IMR-90 (cell line): Measurements from ENCODE around the gene KLC3. TPM values are rescaled to one million over a fixed set of nuclear protein-coding genes. Genes with fewer than 3 reads are reported as not detected.

Experiments used
- ATAC-seq: fragments of 200-7000 bp; cut with Tn5 transposase; 2 replicates; pipeline ENCODE4 v1.9.1; 2020; ENCODE audit warnings: low read depth, mild to moderate bottlenecking, moderate library complexity
- BruUV-seq: library from RNA; stranded (reverse); fragments of 400-500 nt; replicated peaks from 2 replicates; lab custom pipeline; 2021; lab: Mats Ljungman, UMichigan
- CTCF ChIA-PET: fragments of 300-600 bp; formaldehyde crosslinking; extraction: SDS; loops from one replicate; lab custom pipeline; 2021; ENCODE audit warnings: antibody characterized with exemption; lab: Yijun Ruan, JAX
- POLR2A ChIA-PET: fragments of 300-600 bp; sonication (Branson Sonifier 250); formaldehyde crosslinking; loops from one replicate; lab custom pipeline; 2022; ENCODE audit warnings: antibody characterized with exemption; ENCODE audit not compliant: unreplicated experiment; lab: Charles Lee
- DNase-seq: peaks from one replicate; pipeline ENCODE4 v3.0.0; 2013
- H2AFZ ChIP-seq: replicated peaks from 2 replicates; pipeline ENCODE3; 2013; ENCODE audit warnings: low read length, mild to moderate bottlenecking; ENCODE audit not compliant: poor library complexity
- H2AK5ac ChIP-seq: 2 replicates; pipeline ENCODE4 v1.6.1; 2013; ENCODE audit warnings: low read depth, low read length, inconsistent platforms
- H2AK9ac ChIP-seq: replicated peaks from 2 replicates; pipeline ENCODE3; 2013; ENCODE audit warnings: mild to moderate bottlenecking, low read depth, low read length, moderate library complexity; ENCODE audit not compliant: poor library complexity
- H2BK120ac ChIP-seq: 2 replicates; pipeline ENCODE4 v1.6.1; 2013; ENCODE audit warnings: low read depth, low read length, inconsistent platforms
- H2BK15ac ChIP-seq: 3 replicates; pipeline ENCODE4 v1.6.1; 2013; ENCODE audit warnings: low read depth, low read length, inconsistent platforms
- H2BK20ac ChIP-seq: 2 replicates; pipeline ENCODE4 v1.6.1; 2013; ENCODE audit warnings: low read depth, mild to moderate bottlenecking, inconsistent platforms, low read length, moderate library complexity
- H2BK5ac ChIP-seq: 2 replicates; pipeline ENCODE4 v1.6.1; 2013; ENCODE audit warnings: mild to moderate bottlenecking, low read depth, low read length, inconsistent platforms; ENCODE audit not compliant: poor library complexity, severe bottlenecking
- H3K14ac ChIP-seq: replicated peaks from 2 replicates; pipeline ENCODE4 v1.6.1; 2013; ENCODE audit warnings: low read depth, low read length, inconsistent platforms
- H3K18ac ChIP-seq: 2 replicates; pipeline ENCODE4 v1.6.1; 2013; ENCODE audit warnings: low read depth, low read length, control low read depth
- H3K23ac ChIP-seq: 2 replicates; pipeline ENCODE4 v1.6.1; 2013; ENCODE audit warnings: low read depth, low read length, inconsistent platforms
- H3K27ac ChIP-seq: 2 replicates; pipeline ENCODE4 v1.5.1; 2013; ENCODE audit warnings: mild to moderate bottlenecking, control low read depth, low read length; ENCODE audit not compliant: insufficient read depth
- H3K27me3 ChIP-seq: 2 replicates; pipeline ENCODE4 v1.6.1; 2013; ENCODE audit warnings: low read length; ENCODE audit not compliant: control insufficient read depth, insufficient read depth
- H3K36me3 ChIP-seq: 2 replicates; pipeline ENCODE4 v1.6.1; 2013; ENCODE audit warnings: low read length, mixed read lengths; ENCODE audit not compliant: control insufficient read depth, insufficient read depth
- H3K4ac ChIP-seq: 2 replicates; pipeline ENCODE4 v1.6.1; 2013; ENCODE audit warnings: low read depth, low read length, inconsistent platforms
- H3K4me1 ChIP-seq: 2 replicates; pipeline ENCODE4 v1.6.1; 2013; ENCODE audit warnings: low read length, mixed read lengths; ENCODE audit not compliant: control insufficient read depth, insufficient read depth
- H3K4me2 ChIP-seq: 2 replicates; pipeline ENCODE4 v1.6.1; 2013; ENCODE audit warnings: low read depth, mild to moderate bottlenecking, control low read depth, low read length, moderate library complexity
- H3K4me3 ChIP-seq: 2 replicates; pipeline ENCODE4 v1.5.1; 2013; ENCODE audit warnings: low read depth, mild to moderate bottlenecking, control low read depth, low read length, moderate library complexity; ENCODE audit not compliant: insufficient read depth
- H3K56ac ChIP-seq: 2 replicates; pipeline ENCODE4 v1.6.1; 2013; ENCODE audit warnings: low read length, inconsistent platforms; ENCODE audit not compliant: insufficient read depth; ENCODE audit errors: extremely low read depth
- H3K79me1 ChIP-seq, 2 experiments: 2 replicates each; pipeline ENCODE4 v1.6.1; 2013; ENCODE audit warnings: low read length in 2 of 2, inconsistent platforms in 1 of 2, low read depth in 1 of 2
- H3K9ac ChIP-seq: 2 replicates; pipeline ENCODE4 v1.6.1; 2013; ENCODE audit warnings: low read depth, low read length, control low read depth
- H3K9me1 ChIP-seq: 2 replicates; pipeline ENCODE4 v1.6.1; 2013; ENCODE audit warnings: low read length, inconsistent platforms; ENCODE audit not compliant: insufficient read depth
- H3K9me3 ChIP-seq: 2 replicates; pipeline ENCODE4 v1.6.1; 2013; ENCODE audit warnings: low read length; ENCODE audit not compliant: control insufficient read depth, insufficient read depth
- H4K20me1 ChIP-seq: 2 replicates; pipeline ENCODE4 v1.6.1; 2013; ENCODE audit warnings: low read length, inconsistent platforms; ENCODE audit not compliant: insufficient read depth
- H4K5ac ChIP-seq: 2 replicates; pipeline ENCODE4 v1.6.1; 2013; ENCODE audit warnings: mild to moderate bottlenecking, low read depth, low read length, control low read depth
- H4K8ac ChIP-seq, 2 experiments: 2 replicates each; pipeline ENCODE4 v1.6.1; 2013; ENCODE audit warnings: low read depth in 2 of 2, low read length in 2 of 2, control low read depth in 1 of 2, inconsistent platforms in 1 of 2
- H4K91ac ChIP-seq: 2 replicates; pipeline ENCODE4 v1.6.1; 2013; ENCODE audit warnings: low read depth, low read length, inconsistent platforms; ENCODE audit not compliant: insufficient read depth
- BHLHE40 ChIP-seq: fragments of 150-350 bp; IDR thresholded peaks from 2 replicates; pipeline ENCODE4 v1.6.1; 2016; ENCODE audit warnings: mild to moderate bottlenecking, low read depth, low read length
- CEBPB ChIP-seq: IDR thresholded peaks from 2 replicates; pipeline ENCODE4 v1.6.1; 2012; ENCODE audit warnings: low read depth, low read length, improper control_type of control experiment
- CHD1 ChIP-seq: IDR thresholded peaks from 2 replicates; pipeline ENCODE4 v1.6.1; 2012; ENCODE audit warnings: low read depth, low read length, improper control_type of control experiment
- FOS ChIP-seq: fragments of 150-350 bp; IDR thresholded peaks from 2 replicates; pipeline ENCODE4 v1.6.1; 2016; ENCODE audit warnings: low read depth, low read length
- MAFK ChIP-seq: IDR thresholded peaks from 2 replicates; pipeline ENCODE4 v1.6.1; 2012; ENCODE audit warnings: low read depth, low read length, improper control_type of control experiment
- MAZ ChIP-seq: IDR thresholded peaks from 2 replicates; pipeline ENCODE4 v1.6.1; 2012; ENCODE audit warnings: low read depth, mild to moderate bottlenecking, low read length, improper control_type of control experiment, moderate library complexity, borderline replicate concordance
- MXI1 ChIP-seq: IDR thresholded peaks from 2 replicates; pipeline ENCODE4 v1.6.1; 2012; ENCODE audit warnings: low read depth, mild to moderate bottlenecking, low read length, moderate library complexity, borderline replicate concordance
- NFE2L2 ChIP-seq: fragments of 150-350 bp; IDR thresholded peaks from 2 replicates; pipeline ENCODE4 v1.6.1; 2016; ENCODE audit warnings: low read depth, mild to moderate bottlenecking, low read length
- POLR2A ChIP-seq: IDR thresholded peaks from 2 replicates; pipeline ENCODE4 v1.6.1; 2012; ENCODE audit warnings: mild to moderate bottlenecking, low read depth, low read length
- RAD21 ChIP-seq: IDR thresholded peaks from 2 replicates; pipeline ENCODE4 v1.6.1; 2012; ENCODE audit warnings: low read length, improper control_type of control experiment
- RCOR1 ChIP-seq: IDR thresholded peaks from 2 replicates; pipeline ENCODE4 v1.6.1; 2012; ENCODE audit warnings: mild to moderate bottlenecking, low read length, improper control_type of control experiment; ENCODE audit not compliant: insufficient replicate concordance
- RFX5 ChIP-seq: IDR thresholded peaks from 2 replicates; pipeline ENCODE4 v1.8.0; 2012; ENCODE audit warnings: low read depth, mild to moderate bottlenecking, low read length, moderate library complexity
- SMC3 ChIP-seq: fragments of 150-350 bp; IDR thresholded peaks from 2 replicates; pipeline ENCODE4 v1.6.1; 2016; ENCODE audit warnings: low read depth, mild to moderate bottlenecking, antibody characterized with exemption, low read length, moderate library complexity
- WGBS, 2 experiments: methylation state at CpG; one replicate each; pipeline versions ENCODE4 v1.1.5 to v1.1.7; 2013; ENCODE audit warnings: missing lambda C conversion rate in 2 of 2; ENCODE audit not compliant: insufficient read length in 1 of 2; ENCODE audit errors: extremely low coverage in 2 of 2; 5-methylcytosine and 5-hydroxymethylcytosine counted together
- dilution Hi-C: fragments of 300-500 bp; cut with HindIII; formaldehyde crosslinking; loops from one replicate; pipeline ENCODE4 v1.14.3; 2018; ENCODE audit warnings: low sequenced_read_pairs; ENCODE audit not compliant: unreplicated experiment
- in situ Hi-C: fragments of 300-500 bp; cut with MboI; formaldehyde crosslinking; loops from 3 replicates; pipeline ENCODE4 v1.14.3; 2019; ENCODE audit warnings: low sequenced_read_pairs, inconsistent platforms, mixed read lengths
- intact Hi-C: fragments of 100-400 bp; cut with micrococcal nuclease; formaldehyde crosslinking; loops from 2 replicates; pipeline ENCODE4 v1.10.0; 2022
- polyA plus RNA-seq, 3 experiments: library from polyadenylated mRNA; depleted of rRNA; stranded (reverse); fragments of >200 nt; gene quantifications; 2 replicates each; pipeline ENCODE4 v1.2.3, GENCODE V29; 2012; ENCODE audit warnings: low replicate concordance in 1 of 3
- total RNA-seq: library from RNA; depleted of rRNA; stranded (reverse); fragments of >200 nt; gene quantifications from 2 replicates; pipeline ENCODE4 v1.2.3, GENCODE V29; 2012
- TF ChIP-seq, protein P1 (sequence below): conservative IDR thresholded peaks from 2 replicates; pipeline ENCODE4 v1.5.1; 2012; ENCODE audit warnings: mild to moderate bottlenecking, low read depth, low read length, improper control_type of control experiment
- TF ChIP-seq, protein P2 (sequence below): fragments of 150-350 bp; IDR thresholded peaks from 2 replicates; pipeline ENCODE4 v1.6.1; 2017; ENCODE audit warnings: mild to moderate bottlenecking, antibody characterized with exemption, low read length, low read depth
- TF ChIP-seq, protein P3 (sequence below): fragments of 150-350 bp; IDR thresholded peaks from 2 replicates; pipeline ENCODE4 v1.6.1; 2016; ENCODE audit warnings: low read depth, mild to moderate bottlenecking, low read length, moderate library complexity, borderline replicate concordance

KLC3 gene
- total and polyA plus RNA-seq, 2 of the 4 experiments (the other 2 are of a cell fraction) = 0.14 to 0.18 TPM

DNA sequence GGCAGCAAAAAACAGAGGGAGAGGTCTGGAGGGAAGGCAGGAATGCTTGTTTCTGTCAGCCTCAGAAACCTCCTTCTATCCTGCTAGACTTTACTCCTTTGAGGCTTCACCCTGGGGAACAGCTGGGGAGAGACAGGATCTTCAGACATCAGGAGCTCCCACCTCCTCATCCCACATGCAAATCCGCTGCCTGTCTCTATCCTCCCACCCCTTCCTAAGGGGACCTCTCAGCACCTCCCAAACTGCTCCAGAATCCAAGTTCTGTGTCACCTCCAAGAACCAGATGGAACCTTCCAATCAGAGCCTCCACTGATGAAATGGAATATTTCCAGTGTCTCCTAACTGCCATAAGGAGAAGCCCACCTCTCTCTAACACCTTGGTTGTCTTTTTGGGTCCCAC is 39.6 kb downstream of the KLC3 start:
- no TSS peak for BruUV-seq
- Histone ChIP-seq H2BK15ac (peak overlapping the region; percentile 57; the same call in 2 of the 3 replicates), H3K18ac (no peak overlapping the region; the same call in 1 of the 2 replicates), H3K23ac (peak overlapping the region; percentile 72; the same call in 1 of the 2 replicates), H3K9me1 (no peaks in the 10 kb centered on the region; the same call in none of the 2 replicates), H3K27me3 (no peaks in the 10 kb centered on the region), H2BK120ac (peak overlapping the region; percentile 74), H4K8ac (peak overlapping the region; percentile 31 to 66; a peak in 3 of 4 replicates), H3K4ac (peak overlapping the region; percentile 34), H3K9ac (no peak overlapping the region), H3K4me2 (no peak overlapping the region), H3K14ac (peak overlapping the region; percentile 68; the same call in 1 of the 2 replicates), H3K56ac (no peak overlapping the region), H2BK20ac (peak overlapping the region; percentile 87; the same call in 1 of the 2 replicates), H4K5ac (no peak overlapping the region), H2AFZ (peak overlapping the region; percentile 28), H3K79me1 (no peaks in the 10 kb centered on the region), H3K27ac (no peak overlapping the region; the same call in 1 of the 2 replicates), H3K9me3 (no peaks in the 10 kb centered on the region), H4K91ac (peak overlapping the region; percentile 75), H4K20me1 (no peaks in the 10 kb centered on the region), H3K4me1 (peaks cover 2% of the 10 kb centered on the region; the same call in 1 of the 2 replicates), H2BK5ac (peak overlapping the region; percentile 25), H2AK5ac (peak overlapping the region; percentile 54), H2AK9ac (peak overlapping the region; percentile 31), H3K36me3 (no peaks in the 10 kb centered on the region), H3K4me3 (no peak overlapping the region)
- intact Hi-C loops (no loop called here), in situ Hi-C loops (no loop called here), dilution Hi-C loops (no loop called here)
- POLR2A ChIA-PET = no interaction called here
- DNase-seq = no peak
- TF ChIP-seq, protein P1, sequence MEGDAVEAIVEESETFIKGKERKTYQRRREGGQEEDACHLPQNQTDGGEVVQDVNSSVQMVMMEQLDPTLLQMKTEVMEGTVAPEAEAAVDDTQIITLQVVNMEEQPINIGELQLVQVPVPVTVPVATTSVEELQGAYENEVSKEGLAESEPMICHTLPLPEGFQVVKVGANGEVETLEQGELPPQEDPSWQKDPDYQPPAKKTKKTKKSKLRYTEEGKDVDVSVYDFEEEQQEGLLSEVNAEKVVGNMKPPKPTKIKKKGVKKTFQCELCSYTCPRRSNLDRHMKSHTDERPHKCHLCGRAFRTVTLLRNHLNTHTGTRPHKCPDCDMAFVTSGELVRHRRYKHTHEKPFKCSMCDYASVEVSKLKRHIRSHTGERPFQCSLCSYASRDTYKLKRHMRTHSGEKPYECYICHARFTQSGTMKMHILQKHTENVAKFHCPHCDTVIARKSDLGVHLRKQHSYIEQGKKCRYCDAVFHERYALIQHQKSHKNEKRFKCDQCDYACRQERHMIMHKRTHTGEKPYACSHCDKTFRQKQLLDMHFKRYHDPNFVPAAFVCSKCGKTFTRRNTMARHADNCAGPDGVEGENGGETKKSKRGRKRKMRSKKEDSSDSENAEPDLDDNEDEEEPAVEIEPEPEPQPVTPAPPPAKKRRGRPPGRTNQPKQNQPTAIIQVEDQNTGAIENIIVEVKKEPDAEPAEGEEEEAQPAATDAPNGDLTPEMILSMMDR = no peak
- TF ChIP-seq SMC3 (no peak), FOS (no peak), MAFK (no peak), BHLHE40 (no peak), MXI1 (no peak), MAZ (no peak), RAD21 (no peak), RCOR1 (no peak), NFE2L2 (no peak), POLR2A (no peak), CEBPB (no peak), CHD1 (no peak), RFX5 (no peak)
- TF ChIP-seq, protein P2, sequence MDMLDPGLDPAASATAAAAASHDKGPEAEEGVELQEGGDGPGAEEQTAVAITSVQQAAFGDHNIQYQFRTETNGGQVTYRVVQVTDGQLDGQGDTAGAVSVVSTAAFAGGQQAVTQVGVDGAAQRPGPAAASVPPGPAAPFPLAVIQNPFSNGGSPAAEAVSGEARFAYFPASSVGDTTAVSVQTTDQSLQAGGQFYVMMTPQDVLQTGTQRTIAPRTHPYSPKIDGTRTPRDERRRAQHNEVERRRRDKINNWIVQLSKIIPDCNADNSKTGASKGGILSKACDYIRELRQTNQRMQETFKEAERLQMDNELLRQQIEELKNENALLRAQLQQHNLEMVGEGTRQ = no peak
- TF ChIP-seq, protein P3, sequence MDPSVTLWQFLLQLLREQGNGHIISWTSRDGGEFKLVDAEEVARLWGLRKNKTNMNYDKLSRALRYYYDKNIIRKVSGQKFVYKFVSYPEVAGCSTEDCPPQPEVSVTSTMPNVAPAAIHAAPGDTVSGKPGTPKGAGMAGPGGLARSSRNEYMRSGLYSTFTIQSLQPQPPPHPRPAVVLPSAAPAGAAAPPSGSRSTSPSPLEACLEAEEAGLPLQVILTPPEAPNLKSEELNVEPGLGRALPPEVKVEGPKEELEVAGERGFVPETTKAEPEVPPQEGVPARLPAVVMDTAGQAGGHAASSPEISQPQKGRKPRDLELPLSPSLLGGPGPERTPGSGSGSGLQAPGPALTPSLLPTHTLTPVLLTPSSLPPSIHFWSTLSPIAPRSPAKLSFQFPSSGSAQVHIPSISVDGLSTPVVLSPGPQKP = no peak
- WGBS, 2 experiments = no CpG with 5 or more reads among the region's 1 CpG
- no peak for ATAC-seq
- CTCF ChIA-PET = no interaction called here
